ENCODE measurements around the gene PMF1. TPM values are rescaled to one million over a fixed set of nuclear protein-coding genes. Genes with fewer than 3 reads are reported as not detected.

PMF1 gene
- total and polyA plus RNA-seq, 8 donors: 15.8 to 79.7 (median 23.6) TPM

DNA sequence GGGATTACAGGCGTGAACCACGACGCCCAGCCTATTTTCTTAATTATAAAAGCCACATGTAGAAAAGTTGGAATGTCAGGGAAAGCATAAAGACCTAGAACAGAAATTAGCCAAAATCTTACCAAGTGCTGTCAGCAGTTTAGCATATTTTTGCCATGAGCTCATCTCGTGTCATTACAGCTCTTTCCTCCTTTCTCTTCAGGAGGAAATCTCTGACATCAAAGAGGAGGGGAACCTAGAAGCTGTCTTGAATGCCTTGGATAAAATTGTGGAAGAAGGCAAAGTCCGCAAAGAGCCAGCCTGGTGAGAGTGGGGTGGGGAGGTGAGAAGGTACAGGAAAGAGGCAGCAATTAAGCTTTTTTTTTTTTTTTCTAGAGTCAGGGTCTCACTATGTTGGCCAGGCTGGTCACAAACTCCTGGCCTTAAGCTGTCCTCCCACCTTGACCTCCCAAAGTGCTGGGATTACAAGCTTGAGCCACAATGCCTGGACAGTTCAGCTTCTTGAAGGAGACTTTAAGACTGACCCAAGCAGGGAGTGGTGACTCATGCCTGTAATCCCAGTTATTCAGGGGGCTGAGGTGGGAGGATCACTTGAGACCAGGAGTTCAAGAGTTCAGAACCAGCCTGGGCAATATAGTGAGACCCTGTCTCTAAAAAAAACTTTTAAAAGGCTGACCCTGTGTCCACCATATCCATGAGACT, 20.8 kb downstream of the PMF1 start:
- Histone ChIP-seq H3K27ac (no peak overlapping the region), H3K9me3 (no peaks in the 10 kb centered on the region), H3K36me3 (peaks cover 2 to 19% (median 16%) of the 10 kb centered on the region in 3 donors), H3K4me1 (no peaks in the 10 kb centered on the region), H3K27me3 (no peaks in the 10 kb centered on the region), H3K4me3 (no peak overlapping the region)
- 90 to 92% methylated on average over 5 of the region's 5 CpGs for WGBS, 2 donors
- intact Hi-C loops (cut with DNase I): loop anchor here in 1 of 3 donors (10.0 kb wide), 1 partner anchor 89 kb away; no protein-coding TSS in a partner anchor
- DNase-seq (no peak), FAIRE-seq (no peak), ATAC-seq (no peak)
- TF ChIP-seq, protein P1, sequence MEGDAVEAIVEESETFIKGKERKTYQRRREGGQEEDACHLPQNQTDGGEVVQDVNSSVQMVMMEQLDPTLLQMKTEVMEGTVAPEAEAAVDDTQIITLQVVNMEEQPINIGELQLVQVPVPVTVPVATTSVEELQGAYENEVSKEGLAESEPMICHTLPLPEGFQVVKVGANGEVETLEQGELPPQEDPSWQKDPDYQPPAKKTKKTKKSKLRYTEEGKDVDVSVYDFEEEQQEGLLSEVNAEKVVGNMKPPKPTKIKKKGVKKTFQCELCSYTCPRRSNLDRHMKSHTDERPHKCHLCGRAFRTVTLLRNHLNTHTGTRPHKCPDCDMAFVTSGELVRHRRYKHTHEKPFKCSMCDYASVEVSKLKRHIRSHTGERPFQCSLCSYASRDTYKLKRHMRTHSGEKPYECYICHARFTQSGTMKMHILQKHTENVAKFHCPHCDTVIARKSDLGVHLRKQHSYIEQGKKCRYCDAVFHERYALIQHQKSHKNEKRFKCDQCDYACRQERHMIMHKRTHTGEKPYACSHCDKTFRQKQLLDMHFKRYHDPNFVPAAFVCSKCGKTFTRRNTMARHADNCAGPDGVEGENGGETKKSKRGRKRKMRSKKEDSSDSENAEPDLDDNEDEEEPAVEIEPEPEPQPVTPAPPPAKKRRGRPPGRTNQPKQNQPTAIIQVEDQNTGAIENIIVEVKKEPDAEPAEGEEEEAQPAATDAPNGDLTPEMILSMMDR (IDR thresholded peaks at IDR 0.05): no peak

DNA sequence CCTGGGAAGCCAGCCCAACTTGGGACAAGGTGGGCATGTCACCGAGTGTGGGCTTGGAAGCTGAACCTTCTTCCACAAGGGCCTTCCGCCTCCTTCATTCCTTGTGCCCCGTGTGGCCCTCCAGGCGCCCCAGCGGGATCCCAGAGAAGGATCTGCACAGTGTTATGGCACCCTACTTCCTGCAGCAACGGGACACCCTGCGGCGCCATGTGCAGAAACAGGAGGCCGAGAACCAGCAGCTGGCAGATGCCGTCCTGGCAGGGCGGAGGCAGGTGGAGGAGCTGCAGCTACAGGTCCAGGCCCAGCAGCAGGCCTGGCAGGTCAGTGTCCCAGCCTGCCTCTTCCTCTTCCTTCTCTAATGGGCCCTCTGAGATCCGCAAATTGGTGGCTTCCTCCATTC, 23.4 kb downstream of the PMF1 start:
- TF ChIP-seq, protein P1 (IDR thresholded peaks at IDR 0.05): no peak
- intact Hi-C loops (cut with DNase I): loop anchor here in 1 of 3 donors (10.0 kb wide), 1 partner anchor 91 kb away; no protein-coding TSS in a partner anchor
- no peaks in the 10 kb centered on the region for H3K27me3 ChIP-seq
- ATAC-seq (no peak), DNase-seq (no peak), FAIRE-seq (no peak)
- H3K4me3 ChIP-seq: no peak overlapping the region
- no peaks in the 10 kb centered on the region for H3K4me1 ChIP-seq
- H3K9me3 ChIP-seq: no peaks in the 10 kb centered on the region
- peaks cover 2 to 32% (median 16%) of the 10 kb centered on the region in 3 donors for H3K36me3 ChIP-seq
- H3K27ac ChIP-seq: no peak overlapping the region
- WGBS, 2 donors: 91 to 96% methylated on average over 12 of the region's 12 CpGs

DNA sequence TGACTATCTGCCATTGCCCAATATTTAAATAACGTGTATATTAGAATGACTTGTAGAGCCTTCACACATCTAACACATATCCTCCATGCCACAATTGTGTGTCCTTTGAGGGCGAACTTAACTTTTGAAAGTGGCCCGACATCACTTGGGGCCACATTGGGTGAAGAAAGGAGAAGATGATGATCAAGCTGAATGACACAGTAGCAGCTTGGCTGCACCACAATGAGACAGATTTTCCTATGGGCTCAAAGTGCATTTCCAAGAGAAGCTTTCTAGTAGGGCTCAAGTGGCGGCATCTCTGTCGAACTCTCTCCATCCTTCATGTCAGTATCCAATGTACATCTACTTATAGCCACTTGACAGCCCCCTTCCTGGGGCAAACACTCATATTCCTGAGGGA, 25.4 kb downstream of the PMF1 start:
- intact Hi-C loops (cut with DNase I): loop anchor here in 1 of 3 donors (10.0 kb wide), 1 partner anchor 93 kb away; no protein-coding TSS in a partner anchor
- no peaks in the 10 kb centered on the region for H3K27me3 ChIP-seq
- TF ChIP-seq, protein P1 (IDR thresholded peaks at IDR 0.05): no peak
- H3K9me3 ChIP-seq: no peaks in the 10 kb centered on the region
- DNase-seq: no peak
- H3K27ac ChIP-seq: no peak overlapping the region
- ATAC-seq: no peak
- WGBS, 2 donors: 89 to 93% methylated on average over 5 of the region's 5 CpGs
- H3K36me3 ChIP-seq: peaks cover 2 to 32% (median 16%) of the 10 kb centered on the region in 3 donors
- no peak for FAIRE-seq
- H3K4me3 ChIP-seq: no peak overlapping the region
- no peaks in the 10 kb centered on the region for H3K4me1 ChIP-seq

DNA sequence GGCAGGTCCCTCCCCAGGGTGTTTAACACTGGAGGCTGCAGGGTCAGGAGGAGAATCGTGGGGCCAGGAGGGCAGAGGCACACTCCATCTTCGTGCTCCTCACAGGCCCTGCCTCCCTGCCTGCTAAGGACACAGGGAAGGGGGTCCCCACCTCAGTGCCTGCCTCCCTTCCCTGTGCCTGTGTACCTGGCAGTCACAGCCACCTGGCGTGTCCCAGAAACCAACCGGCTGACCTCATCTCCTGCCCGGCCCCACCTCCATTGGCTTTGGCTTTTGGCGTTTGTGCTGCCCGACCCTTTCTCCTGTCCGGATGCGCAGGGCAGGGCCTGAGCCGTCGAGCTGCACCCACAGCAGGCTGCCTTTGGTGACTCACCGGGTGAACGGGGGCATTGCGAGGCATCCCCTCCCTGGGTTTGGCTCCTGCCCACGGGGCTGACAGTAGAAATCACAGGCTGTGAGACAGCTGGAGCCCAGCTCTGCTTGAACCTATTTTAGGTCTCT, 28.6 kb downstream of the PMF1 start:
- WGBS, 2 donors: 77 to 79% methylated on average over 15 of the region's 15 CpGs
- ATAC-seq: no peak
- no peak overlapping the region for H3K4me3 ChIP-seq
- H3K36me3 ChIP-seq: peaks cover 0 to 24% (median 16%) of the 10 kb centered on the region in 3 donors
- intact Hi-C loops (cut with DNase I): no loop called here
- peaks cover 3 to 6% (median 6%) of the 10 kb centered on the region in 3 donors for H3K4me1 ChIP-seq
- TF ChIP-seq, protein P1 (IDR thresholded peaks at IDR 0.05): no peak
- H3K27ac ChIP-seq: no peak overlapping the region
- no peak for FAIRE-seq
- H3K9me3 ChIP-seq: no peaks in the 10 kb centered on the region
- H3K27me3 ChIP-seq: no peaks in the 10 kb centered on the region
- no peak for DNase-seq

DNA sequence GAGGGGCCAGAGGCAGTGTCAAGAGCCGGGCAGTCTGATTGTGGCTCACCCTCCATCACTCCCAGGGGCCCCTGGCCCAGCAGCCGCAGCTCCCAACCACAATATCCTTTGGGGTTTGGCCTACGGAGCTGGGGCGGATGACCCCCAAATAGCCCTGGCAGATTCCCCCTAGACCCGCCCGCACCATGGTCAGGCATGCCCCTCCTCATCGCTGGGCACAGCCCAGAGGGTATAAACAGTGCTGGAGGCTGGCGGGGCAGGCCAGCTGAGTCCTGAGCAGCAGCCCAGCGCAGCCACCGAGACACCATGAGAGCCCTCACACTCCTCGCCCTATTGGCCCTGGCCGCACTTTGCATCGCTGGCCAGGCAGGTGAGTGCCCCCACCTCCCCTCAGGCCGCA, 29.1 kb downstream of the PMF1 start, which contains the start of gene BGLAP:
Gene BGLAP (plus strand): TSS at position 259 of the 400 bp plus-strand sequence. CDS start 48 bp downstream, at position 307.
- H3K27me3 ChIP-seq: no peaks in the 10 kb centered on the region
- H3K4me1 ChIP-seq: peaks cover 3 to 6% (median 6%) of the 10 kb centered on the region in 3 donors
- WGBS, 2 donors: 87 to 89% methylated on average over 14 of the region's 14 CpGs
- peaks cover 0 to 21% (median 14%) of the 10 kb centered on the region in 3 donors for H3K36me3 ChIP-seq
- TF ChIP-seq, protein P1 (IDR thresholded peaks at IDR 0.05): no peak
- DNase-seq (no peak), ATAC-seq (no peak), FAIRE-seq (no peak)
- no peaks in the 10 kb centered on the region for H3K9me3 ChIP-seq
- H3K27ac ChIP-seq: no peak within 1 kb of the TSS
- no peak within 1 kb of the TSS for H3K4me3 ChIP-seq
- intact Hi-C loops (cut with DNase I): no loop called here

Measured in pancreas (tissue), 10 donors.